ENCODE measurements around the gene CRACR2B.

CRACR2B gene

DNA sequence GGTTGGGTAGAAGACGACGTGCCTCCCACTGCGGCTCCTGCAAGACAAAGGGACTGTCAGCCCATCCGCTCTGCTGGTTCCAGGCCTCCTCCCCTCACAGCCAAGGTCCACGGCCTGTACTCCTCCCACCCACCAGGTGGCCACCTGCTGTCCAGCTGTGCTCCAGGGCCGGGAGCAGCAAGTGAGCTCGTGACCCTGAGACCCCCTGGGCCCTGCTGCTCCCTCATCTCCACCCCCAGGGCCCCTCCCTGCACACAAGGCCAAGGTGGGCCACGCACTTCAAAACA is 42.4 kb downstream of the CRACR2B start:
- DNase-seq, result no peak

DNA sequence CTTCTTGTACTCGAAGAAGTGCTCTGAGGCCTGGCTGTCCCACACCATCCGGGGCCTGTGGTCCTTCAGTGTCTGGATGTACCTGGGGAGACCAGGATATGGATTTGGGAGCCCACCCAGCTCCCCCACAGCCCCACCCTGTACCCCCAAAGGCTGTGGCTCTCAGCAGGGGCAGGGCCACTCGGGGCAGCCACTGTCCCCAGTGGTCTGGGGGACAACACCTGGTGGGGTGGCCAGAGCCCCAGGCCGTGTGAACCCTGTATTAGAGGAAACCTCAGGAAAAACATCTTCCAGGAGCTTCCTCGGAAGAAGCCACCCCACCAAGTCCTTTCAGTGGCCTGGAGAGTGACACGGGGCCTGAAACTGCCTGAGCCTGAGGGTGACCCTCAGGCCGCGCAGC is 42.7 kb downstream of the CRACR2B start:
- DNase-seq, result no peak

DNA sequence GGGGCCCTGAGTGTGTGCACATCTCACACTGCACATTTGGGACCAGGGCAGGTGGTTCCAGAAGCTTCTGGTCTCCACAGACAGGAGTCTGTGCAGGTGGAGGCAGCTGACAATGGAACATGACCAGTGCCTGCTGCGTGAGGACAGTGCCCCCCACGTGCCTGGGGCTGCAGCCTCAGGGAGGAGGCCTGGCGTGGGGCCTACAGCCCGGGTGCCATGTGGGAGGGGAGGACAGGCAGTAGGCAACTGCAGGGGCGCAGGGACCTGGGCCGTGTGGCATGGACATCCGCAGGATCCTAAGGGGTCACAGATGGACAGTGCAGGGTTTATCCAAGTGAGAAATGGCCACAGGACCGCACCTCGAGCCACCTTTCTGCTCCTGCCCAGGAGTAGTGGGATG is 43.8 kb downstream of the CRACR2B start:
- no peak for DNase-seq

DNA sequence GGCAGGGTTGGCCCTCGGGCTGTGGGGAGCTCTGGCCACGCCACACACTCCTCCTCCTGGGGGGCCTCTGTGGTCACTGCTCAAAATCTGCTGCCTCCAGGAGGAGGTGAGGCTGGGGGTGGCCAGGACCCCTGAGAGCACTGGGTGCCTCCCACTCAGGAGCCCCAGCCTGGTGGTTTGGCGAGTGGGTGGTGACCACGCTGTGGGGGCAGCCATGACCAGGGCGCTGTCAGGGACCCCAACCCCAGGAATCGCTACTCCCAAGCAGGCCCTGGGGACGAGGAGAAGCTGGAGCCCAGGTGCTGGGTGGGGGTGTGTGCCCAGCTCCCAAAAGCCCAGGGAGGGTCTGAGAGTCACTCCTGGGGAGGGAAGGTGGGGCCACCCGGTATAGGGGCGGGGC is 45.1 kb downstream of the CRACR2B start:
- DNase-seq, result no peak

DNA sequence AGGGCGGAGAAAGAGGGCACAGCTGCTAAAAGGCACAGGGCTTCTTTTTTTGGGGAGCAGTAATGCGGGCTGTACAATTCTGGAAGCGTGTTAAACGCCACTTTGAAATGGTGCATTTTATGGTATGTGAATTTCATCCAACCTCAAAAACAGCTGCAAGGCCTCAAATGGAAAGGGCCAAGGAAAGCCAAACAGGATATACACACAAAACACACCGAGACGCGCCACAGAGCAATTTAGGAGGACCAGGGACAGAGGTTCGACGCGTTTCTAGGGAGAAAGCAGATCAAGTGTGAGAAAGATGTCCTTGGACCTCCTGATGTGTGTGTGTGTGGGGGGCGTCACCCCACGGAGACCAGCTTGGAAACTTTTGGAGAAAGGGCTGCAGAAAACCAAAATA is 46.0 kb downstream of the CRACR2B start:
- no peak for DNase-seq

DNA sequence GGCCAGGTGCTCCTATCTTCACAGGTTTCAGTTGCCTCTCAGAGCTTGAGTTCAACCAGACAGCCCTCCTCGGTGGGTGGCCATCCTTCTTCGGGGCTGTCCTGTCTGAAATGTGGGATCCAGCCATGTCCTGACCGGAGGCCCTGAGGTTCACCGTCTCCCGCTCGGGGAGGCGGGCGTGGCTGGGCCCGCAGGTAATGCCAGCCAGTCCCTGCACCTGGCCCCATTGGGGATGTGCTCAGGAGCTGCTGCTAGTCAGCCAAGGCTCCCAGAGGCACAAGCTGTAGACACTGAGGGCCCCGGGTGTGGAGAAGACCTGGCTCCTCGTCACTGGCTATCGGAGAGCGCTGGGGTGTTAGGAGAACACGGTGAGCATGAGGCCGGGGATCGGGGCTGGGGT is 47.5 kb downstream of the CRACR2B start:
- DNase-seq, result no peak

DNA sequence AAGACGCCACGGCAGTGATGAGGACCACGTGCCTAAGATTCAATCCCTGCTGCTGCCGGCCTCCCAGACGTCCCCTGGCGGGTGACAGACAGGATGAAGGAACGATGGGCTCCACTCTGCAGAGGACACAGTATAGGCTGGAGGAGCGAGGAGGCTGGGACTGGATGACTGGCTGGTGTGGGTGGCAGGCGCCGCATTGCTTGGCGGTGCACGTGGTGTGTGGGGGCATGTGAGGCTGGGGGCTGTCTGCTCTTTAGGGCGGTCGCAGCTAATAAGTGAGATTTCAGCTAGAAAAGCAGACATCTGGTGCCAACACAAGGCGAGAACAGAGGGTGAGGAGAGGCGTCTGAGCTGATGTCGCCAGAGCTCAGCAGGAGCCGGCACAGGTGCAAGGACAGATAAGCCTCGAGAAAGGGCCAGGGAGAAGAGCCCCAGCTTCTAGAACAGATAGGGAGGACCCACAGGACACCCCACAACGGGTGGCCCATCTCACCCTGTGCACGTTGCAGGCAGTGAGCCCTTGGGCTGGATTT is 48.1 kb downstream of the CRACR2B start:
- DNase-seq, result no peak

DNA sequence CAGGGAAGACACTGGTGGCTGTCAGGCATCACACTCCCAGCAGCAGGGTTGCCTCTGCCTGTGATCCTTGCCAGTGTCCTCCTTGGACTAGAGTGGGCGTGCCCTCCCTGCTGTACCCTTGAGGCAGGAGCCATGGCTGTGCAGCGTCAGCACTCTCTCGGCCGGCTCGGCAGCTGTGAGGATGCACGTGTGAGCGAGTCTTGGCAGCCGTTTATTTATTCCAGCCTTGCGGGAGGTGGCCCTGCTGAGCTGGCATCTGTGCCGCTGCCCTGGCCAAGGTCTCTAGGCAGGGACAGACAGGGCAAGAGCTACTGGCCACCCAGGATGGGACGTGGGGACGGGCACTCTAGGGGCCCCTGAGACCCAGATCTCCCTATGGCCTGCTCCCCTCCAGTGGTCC is 48.8 kb downstream of the CRACR2B start:
- DNase-seq, result no peak

DNA sequence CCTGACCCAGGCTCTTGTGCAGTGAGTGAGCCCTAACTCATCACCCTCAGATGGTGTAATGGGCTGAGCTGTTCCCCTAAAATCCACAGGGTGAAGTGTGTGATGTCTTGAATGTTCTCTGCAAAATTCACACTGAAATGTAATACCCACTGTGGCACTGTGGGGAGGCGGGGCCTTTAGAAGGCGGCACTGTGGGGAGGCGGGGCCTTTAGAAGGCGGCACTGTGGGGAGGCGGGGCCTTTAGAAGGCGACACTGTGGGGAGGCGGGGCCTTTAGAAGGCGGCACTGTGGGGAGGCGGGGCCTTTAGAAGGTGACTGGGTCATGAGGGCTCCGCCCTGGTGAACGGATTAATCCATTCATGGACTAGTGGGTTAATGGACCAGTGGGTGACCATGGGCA is 49.8 kb downstream of the CRACR2B start:
- no peak for DNase-seq

DNA sequence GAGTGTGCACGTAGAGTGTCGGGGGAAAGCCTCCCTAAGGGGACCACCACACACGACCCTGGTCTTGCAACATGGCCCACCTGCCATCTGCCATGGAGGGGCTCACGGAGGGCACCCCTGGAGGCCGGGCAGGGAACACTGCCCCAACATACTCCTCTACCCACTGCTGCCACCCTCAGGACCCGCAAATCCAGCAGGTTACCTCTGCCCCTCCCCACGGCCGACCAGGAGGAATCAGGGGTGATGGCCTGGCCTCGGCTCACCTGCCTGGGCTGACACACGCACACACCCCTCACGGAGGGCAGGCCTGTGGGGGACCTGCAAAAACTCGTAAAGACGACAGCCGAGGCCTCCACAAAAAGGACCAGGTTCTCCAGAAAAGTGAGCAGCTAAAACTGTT is 52.7 kb downstream of the CRACR2B start:
- DNase-seq, result no peak
